ENCODE measurements around the gene MARK3. TPM values are rescaled to one million over a fixed set of nuclear protein-coding genes. Genes with fewer than 3 reads are reported as not detected.
A peak's percentile ranks its signal among the peaks of the same experiment; 100 is the strongest.

The MARK3 gene
- total RNA-seq, 1 donor from 2014 or later: 124 TPM

DNA sequence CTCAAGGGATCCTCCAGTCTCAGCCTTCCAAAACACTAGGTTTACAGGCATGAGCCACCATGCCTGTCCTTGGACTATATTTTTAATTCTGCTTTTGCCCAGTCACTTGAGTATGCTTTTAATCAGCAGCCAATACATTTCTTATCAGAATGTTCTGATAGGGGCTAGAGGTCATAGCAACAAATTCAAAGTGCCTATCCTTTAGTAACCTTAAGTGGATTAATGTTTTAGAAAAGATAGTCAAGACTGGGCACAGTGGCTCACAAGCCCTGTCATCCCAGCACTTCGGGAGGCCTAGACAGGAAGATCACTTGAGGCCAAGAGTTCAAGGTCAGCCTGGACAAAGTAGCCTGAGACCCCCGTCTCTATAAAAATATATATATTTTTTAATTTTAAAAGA, 100.3 kb downstream of the MARK3 start:
- H3K36me3 Mint-ChIP-seq (ENCODE audit: low read depth, unreplicated experiment): peaks cover 16% of the 10 kb centered on the region
- no peak overlapping the region for H3K4me3 Mint-ChIP-seq (ENCODE audit: unreplicated experiment)

GRCh38 chr14:103488071-103488470, 102.9 kb downstream of the MARK3 start:
- Histone ChIP-seq H3K4me2 (ENCODE audit: low read length) (no peak overlapping the region), H3K27ac (ENCODE audit: low read depth, low read length) (no peak overlapping the region), H3K4me3 (ENCODE audit: insufficient read depth, low read depth, low read length) (no peak overlapping the region), H3K36me3 (ENCODE audit: insufficient read depth, low read length) (peaks cover 24% of the 10 kb centered on the region), H2AFZ (ENCODE audit: low read depth, low read length) (no peak overlapping the region), H3K4me1 (ENCODE audit: insufficient read depth, low read length) (peaks cover 13% of the 10 kb centered on the region), H3K79me2 (ENCODE audit: insufficient read depth, low read length) (peaks cover 16% of the 10 kb centered on the region), H4K20me1 (ENCODE audit: insufficient read depth, low read length) (peaks cover 36% of the 10 kb centered on the region), H3K27me3 (ENCODE audit: insufficient read depth, low read length) (no peaks in the 10 kb centered on the region), H3K9me3 (ENCODE audit: insufficient read depth, low read depth, low read length) (no peaks in the 10 kb centered on the region), H3K9ac (ENCODE audit: low read length) (no peak overlapping the region)
- DNase-seq (ENCODE audit: low read depth) (no peak), FAIRE-seq (no peak)
- TF ChIP-seq CTCF (IDR thresholded peaks at IDR 0.05; ENCODE audit: insufficient read depth, low read depth, low read length) (no peak), EZH2 (IDR thresholded peaks at IDR 0.05; ENCODE audit: insufficient read depth, low read length) (no peak)
- H3K27me3 Mint-ChIP-seq (ENCODE audit: low read depth, unreplicated experiment): no peaks in the 10 kb centered on the region
- H3K9me3 Mint-ChIP-seq (ENCODE audit: unreplicated experiment): no peaks in the 10 kb centered on the region
- H3K4me3 Mint-ChIP-seq (ENCODE audit: unreplicated experiment): no peak overlapping the region
- H3K27ac Mint-ChIP-seq (ENCODE audit: unreplicated experiment): no peak overlapping the region
- H3K36me3 Mint-ChIP-seq (ENCODE audit: low read depth, unreplicated experiment): peaks cover 9% of the 10 kb centered on the region
- H3K4me1 Mint-ChIP-seq (ENCODE audit: low read depth, unreplicated experiment): peaks cover 11% of the 10 kb centered on the region

More for the DNA sequence above, 100.3 kb downstream of the MARK3 start:
- Mint-ChIP-seq H3K27ac (ENCODE audit: unreplicated experiment) (no peak overlapping the region), H3K9me3 (ENCODE audit: unreplicated experiment) (no peaks in the 10 kb centered on the region), H3K27me3 (ENCODE audit: low read depth, unreplicated experiment) (no peaks in the 10 kb centered on the region), H3K4me1 (ENCODE audit: low read depth, unreplicated experiment) (peaks cover 14% of the 10 kb centered on the region)
- no peak overlapping the region for H3K4me3 ChIP-seq (ENCODE audit: insufficient read depth, low read depth, low read length)
- peaks cover 44% of the 10 kb centered on the region for H4K20me1 ChIP-seq (ENCODE audit: insufficient read depth, low read length)
- no peaks in the 10 kb centered on the region for H3K27me3 ChIP-seq (ENCODE audit: insufficient read depth, low read length)
- TF ChIP-seq EZH2 (IDR thresholded peaks at IDR 0.05; ENCODE audit: insufficient read depth, low read length) (no peak), CTCF (IDR thresholded peaks at IDR 0.05; ENCODE audit: insufficient read depth, low read depth, low read length) (no peak)
- peaks cover 20% of the 10 kb centered on the region for H3K36me3 ChIP-seq (ENCODE audit: insufficient read depth, low read length)
- H3K4me2 ChIP-seq (ENCODE audit: low read length): no peak overlapping the region
- peaks cover 14% of the 10 kb centered on the region for H3K79me2 ChIP-seq (ENCODE audit: insufficient read depth, low read length)
- H3K27ac ChIP-seq (ENCODE audit: low read depth, low read length): no peak overlapping the region
- H3K9me3 ChIP-seq (ENCODE audit: insufficient read depth, low read depth, low read length): no peaks in the 10 kb centered on the region
- FAIRE-seq (no peak), DNase-seq (ENCODE audit: low read depth) (no peak)
- H2AFZ ChIP-seq (ENCODE audit: low read depth, low read length): no peak overlapping the region
- peaks cover 13% of the 10 kb centered on the region for H3K4me1 ChIP-seq (ENCODE audit: insufficient read depth, low read length)
- no peak overlapping the region for H3K9ac ChIP-seq (ENCODE audit: low read length)

DNA sequence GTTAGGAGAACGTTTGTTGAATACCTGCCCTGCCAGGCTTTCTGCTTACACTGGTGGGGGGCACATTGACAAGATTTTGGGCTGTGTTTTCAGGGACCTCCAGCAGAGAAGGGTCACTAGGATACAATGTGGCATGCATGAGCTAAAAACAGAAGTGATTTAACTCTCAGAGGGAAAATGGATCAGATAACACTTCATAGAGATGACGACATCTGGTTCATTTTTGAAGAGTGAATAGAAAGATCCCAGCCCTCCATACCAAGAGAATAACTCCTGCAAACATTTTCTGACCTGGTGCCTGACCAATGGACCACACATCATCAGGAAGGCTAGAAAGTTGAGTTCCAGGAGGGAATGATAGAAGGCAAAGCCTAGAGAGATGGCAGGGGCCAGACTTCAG, 103.7 kb downstream of the MARK3 start:
- Mint-ChIP-seq H3K4me1 (ENCODE audit: low read depth, unreplicated experiment) (peaks cover 11% of the 10 kb centered on the region), H3K4me3 (ENCODE audit: unreplicated experiment) (no peak overlapping the region), H3K27ac (ENCODE audit: unreplicated experiment) (no peak overlapping the region), H3K27me3 (ENCODE audit: low read depth, unreplicated experiment) (no peaks in the 10 kb centered on the region), H3K9me3 (ENCODE audit: unreplicated experiment) (no peaks in the 10 kb centered on the region), H3K36me3 (ENCODE audit: low read depth, unreplicated experiment) (peaks cover 9% of the 10 kb centered on the region)
- H3K4me3 ChIP-seq (ENCODE audit: insufficient read depth, low read depth, low read length): no peak overlapping the region
- peak overlapping the region; percentile 19 for H3K4me2 ChIP-seq (ENCODE audit: low read length)
- H3K4me1 ChIP-seq (ENCODE audit: insufficient read depth, low read length): peaks cover 8% of the 10 kb centered on the region
- no peak for FAIRE-seq
- peak overlapping the region; percentile 25 for H3K9ac ChIP-seq (ENCODE audit: low read length)
- H2AFZ ChIP-seq (ENCODE audit: low read depth, low read length): no peak overlapping the region
- H3K27me3 ChIP-seq (ENCODE audit: insufficient read depth, low read length): no peaks in the 10 kb centered on the region
- no peaks in the 10 kb centered on the region for H3K9me3 ChIP-seq (ENCODE audit: insufficient read depth, low read depth, low read length)
- peaks cover 26% of the 10 kb centered on the region for H3K36me3 ChIP-seq (ENCODE audit: insufficient read depth, low read length)
- H3K27ac ChIP-seq (ENCODE audit: low read depth, low read length): peak overlapping the region; percentile 53
- TF ChIP-seq EZH2 (IDR thresholded peaks at IDR 0.05; ENCODE audit: insufficient read depth, low read length): no peak
- peaks cover 31% of the 10 kb centered on the region for H4K20me1 ChIP-seq (ENCODE audit: insufficient read depth, low read length)
- H3K79me2 ChIP-seq (ENCODE audit: insufficient read depth, low read length): peaks cover 16% of the 10 kb centered on the region
- peak; percentile 41 for DNase-seq (ENCODE audit: low read depth)
